ENCODE measurements around the gene LENG9. TPM values are rescaled to one million over a fixed set of nuclear protein-coding genes. Genes with fewer than 3 reads are reported as not detected.

The LENG9 gene
- total RNA-seq, 1 experiment from 2014 or later, result 5.1 TPM

- Histone ChIP-seq H3K9me3 (ENCODE audit: control insufficient read depth, insufficient read depth, low read depth, low read length) (no peaks in the 10 kb centered on the region), H3K27me3 (ENCODE audit: control insufficient read depth, insufficient read depth, low read length) (no peaks in the 10 kb centered on the region), H3K27ac (ENCODE audit: low read length) (no peak overlapping the region; the same call in 1 of the 2 replicates), H3K4me3 (ENCODE audit: low read depth in 2 of 2, low read length in 2 of 2) (peak overlapping the region in 1 of 2 experiments; percentile 29; a peak in 1 of 4 replicates), H3K36me3 (ENCODE audit: control insufficient read depth, insufficient read depth, low read length) (no peaks in the 10 kb centered on the region), H3K4me1 (ENCODE audit: control insufficient read depth, insufficient read depth, low read length) (peaks cover 11% of the 10 kb centered on the region)
- ATAC-seq, result no peak; the same call in 1 of the 2 replicates
- TF ChIP-seq REST (IDR thresholded peaks at IDR 0.05; ENCODE audit: insufficient read depth in 1 of 2, low read depth in 2 of 2, low read length in 1 of 2) (no peak), POLR2AphosphoS5 (IDR thresholded peaks at IDR 0.05; ENCODE audit: low read depth, low read length) (no peak), TCF7L2 (IDR thresholded peaks at IDR 0.05; ENCODE audit: low read depth, low read length) (no peak), CTCF (IDR thresholded peaks at IDR 0.05) (no peak), SIN3A (IDR thresholded peaks at IDR 0.05; ENCODE audit: borderline replicate concordance, insufficient read depth, low read depth, low read length) (no peak)
- ChIA-PET POLR2A (interaction anchor here (0.6 kb wide), 3 partner anchors 20 to 802 kb away, joined by 3 to 8 read pairs (median 4); no protein-coding TSS in a partner anchor), CTCF (interaction anchor here (0.5 to 0.6 kb wide), 2 partner anchors 14 to 244 kb away, joined by 3 to 6 read pairs; no protein-coding TSS in a partner anchor)
- in situ Hi-C loops (cut with HindIII; ENCODE audit: low pct_unique_long_range_greater_than_20kb, low sequenced_read_pairs) (no loop called here), intact Hi-C loops (cut with micrococcal nuclease; ENCODE audit: unreplicated experiment) (no loop called here)
- BruUV-seq (replicated peaks), result no TSS peak
- no peak for DNase-seq (ENCODE audit: low read depth, low spot score)
Measured at GRCh38 chr19:54420068-54420382, 43.6 kb downstream of the LENG9 start.

GRCh38 chr19:54418930-54419800 is 44.4 kb downstream of the LENG9 start:
- no TSS peak for BruUV-seq (replicated peaks)
- no peaks in the 10 kb centered on the region for H3K9me3 ChIP-seq (ENCODE audit: control insufficient read depth, insufficient read depth, low read depth, low read length)
- no peak overlapping the region for H3K27ac ChIP-seq (ENCODE audit: low read length)
- peaks cover 11% of the 10 kb centered on the region for H3K4me1 ChIP-seq (ENCODE audit: control insufficient read depth, insufficient read depth, low read length)
- no peaks in the 10 kb centered on the region for H3K36me3 ChIP-seq (ENCODE audit: control insufficient read depth, insufficient read depth, low read length)
- 0 out of 2 replicates have a peak, but pooled peaks cover 2% of the 10 kb centered on the region for H3K27me3 ChIP-seq (ENCODE audit: control insufficient read depth, insufficient read depth, low read length)
- in situ Hi-C loops (cut with HindIII; ENCODE audit: low pct_unique_long_range_greater_than_20kb, low sequenced_read_pairs) (no loop called here), intact Hi-C loops (cut with micrococcal nuclease; ENCODE audit: unreplicated experiment) (no loop called here)
- POLR2A ChIA-PET, result no interaction called here
- no peak overlapping the region for H3K4me3 ChIP-seq (ENCODE audit: low read depth in 2 of 2, low read length in 2 of 2)
- CTCF ChIA-PET, result interaction anchor here (0.5 kb wide), 1 partner anchor 14 kb away, joined by 6 read pairs; no protein-coding TSS in a partner anchor
- TF ChIP-seq TCF7L2 (IDR thresholded peaks at IDR 0.05; ENCODE audit: low read depth, low read length) (no peak), REST (IDR thresholded peaks at IDR 0.05; ENCODE audit: insufficient read depth in 1 of 2, low read depth in 2 of 2, low read length in 1 of 2) (no peak), CTCF (IDR thresholded peaks at IDR 0.05) (no peak)
- ATAC-seq, result no peak
- no peak for DNase-seq (ENCODE audit: low read depth, low spot score)

All from Panc1 (cell line).